ENCODE results near the gene PHF5A. TPM values are rescaled to one million over a fixed set of nuclear protein-coding genes. Genes with fewer than 3 reads are reported as not detected.
A peak's percentile ranks its signal among the peaks of the same experiment; 100 is the strongest.
"Not testable (repeated sequence)": the region's sequence is repeated elsewhere in the genome, so short reads cannot be mapped to it uniquely, and the experiment has no call there.

PHF5A gene
- total and polyA plus RNA-seq, 2 experiments from 2014 or later: 13.1 to 41.9 TPM

- Histone ChIP-seq H3K4me2 (ENCODE audit: unreplicated experiment) (no peak overlapping the region), H4K20me1 (ENCODE audit: insufficient read depth) (peaks cover 11% of the 10 kb centered on the region), H3K9me2 (ENCODE audit: insufficient read depth) (no peaks in the 10 kb centered on the region), H3K27ac (no peak overlapping the region), H3K36me3 (ENCODE audit: low read depth) (peaks cover 17% of the 10 kb centered on the region), H3K27me3 (replicated peaks; ENCODE audit: insufficient read depth) (no peaks in the 10 kb centered on the region), H3K9ac (no peak overlapping the region), H3K4me1 (ENCODE audit: insufficient read depth) (peaks cover 8% of the 10 kb centered on the region), H3K4me3 (no peak overlapping the region), H3K9me3 (ENCODE audit: low read depth) (no peaks in the 10 kb centered on the region), H3F3A (ENCODE audit: insufficient read depth) (peaks cover 47% of the 10 kb centered on the region), H3K79me2 (ENCODE audit: insufficient read depth) (peaks cover 98% of the 10 kb centered on the region), H2AFZ (no peak overlapping the region)
- no peak for DNase-seq
- TF ChIP-seq EZH2phosphoT487 (IDR thresholded peaks at IDR 0.05; ENCODE audit: insufficient read depth, low read depth): no peak
- no peak for TF ChIP-seq EZH2 (IDR thresholded peaks at IDR 0.05; ENCODE audit: insufficient read depth, poor library complexity, severe bottlenecking)
- WGBS, 2 experiments (ENCODE audit: low coverage in 1 of 2, low lambda C conversion rate in 2 of 2, missing lambda C conversion rate in 2 of 2): 90 to 91% methylated on average over 7 of the region's 7 CpGs
- in situ Hi-C loops (cut with MboI): no loop called here
Observed at GRCh38 chr22:41437198-41437597, 31.3 kb downstream of the PHF5A start.

- in situ Hi-C loops (cut with MboI): no loop called here
- DNase-seq: no peak
- Histone ChIP-seq H3K36me3 (ENCODE audit: low read depth) (peaks cover 17% of the 10 kb centered on the region), H3K27me3 (replicated peaks; ENCODE audit: insufficient read depth) (no peaks in the 10 kb centered on the region), H3F3A (ENCODE audit: insufficient read depth) (peaks cover 51% of the 10 kb centered on the region), H3K9me2 (ENCODE audit: insufficient read depth) (no peaks in the 10 kb centered on the region), H3K79me2 (ENCODE audit: insufficient read depth) (peaks cover 92% of the 10 kb centered on the region), H3K4me1 (ENCODE audit: insufficient read depth) (peaks cover 3% of the 10 kb centered on the region; the same call in 1 of the 2 replicates), H3K4me2 (ENCODE audit: unreplicated experiment) (no peak overlapping the region), H3K27ac (no peak overlapping the region), H3K4me3 (no peak overlapping the region), H3K9me3 (ENCODE audit: low read depth) (no peaks in the 10 kb centered on the region), H2AFZ (no peak overlapping the region), H3K9ac (no peak overlapping the region), H4K20me1 (ENCODE audit: insufficient read depth) (peaks cover 5% of the 10 kb centered on the region; the same call in 1 of the 2 replicates)
- no peak for TF ChIP-seq EZH2 (IDR thresholded peaks at IDR 0.05; ENCODE audit: insufficient read depth, poor library complexity, severe bottlenecking)
- no peak for TF ChIP-seq EZH2phosphoT487 (IDR thresholded peaks at IDR 0.05; ENCODE audit: insufficient read depth, low read depth)
- 84 to 85% methylated on average over 20 to 23 of the region's 23 CpGs for WGBS, 2 experiments (ENCODE audit: low coverage in 1 of 2, low lambda C conversion rate in 2 of 2, missing lambda C conversion rate in 2 of 2)
Observed at GRCh38 chr22:41436322-41437113, 32.0 kb downstream of the PHF5A start.

GRCh38 chr22:41435560-41435959 lies 32.9 kb downstream of the PHF5A start:
- no peak for DNase-seq
- WGBS, 2 experiments (ENCODE audit: low coverage in 1 of 2, low lambda C conversion rate in 2 of 2, missing lambda C conversion rate in 2 of 2): 69 to 78% methylated on average over 4 of the region's 4 CpGs
- Histone ChIP-seq H3K36me3 (ENCODE audit: low read depth) (peaks cover 17% of the 10 kb centered on the region), H3F3A (ENCODE audit: insufficient read depth) (peaks cover 53% of the 10 kb centered on the region), H3K9ac (no peak overlapping the region), H3K27ac (no peak overlapping the region), H3K4me2 (ENCODE audit: unreplicated experiment) (no peak overlapping the region), H3K4me3 (no peak overlapping the region), H3K4me1 (ENCODE audit: insufficient read depth) (peaks cover 3% of the 10 kb centered on the region; the same call in 1 of the 2 replicates), H3K79me2 (ENCODE audit: insufficient read depth) (peaks cover 82% of the 10 kb centered on the region), H3K9me2 (ENCODE audit: insufficient read depth) (no peaks in the 10 kb centered on the region), H3K27me3 (replicated peaks; ENCODE audit: insufficient read depth) (no peaks in the 10 kb centered on the region), H2AFZ (no peak overlapping the region), H4K20me1 (ENCODE audit: insufficient read depth) (peaks cover 3% of the 10 kb centered on the region; the same call in 1 of the 2 replicates), H3K9me3 (ENCODE audit: low read depth) (no peaks in the 10 kb centered on the region)
- TF ChIP-seq EZH2 (IDR thresholded peaks at IDR 0.05; ENCODE audit: insufficient read depth, poor library complexity, severe bottlenecking) (no peak), EZH2phosphoT487 (IDR thresholded peaks at IDR 0.05; ENCODE audit: insufficient read depth, low read depth) (no peak)
- in situ Hi-C loops (cut with MboI): no loop called here

- H2AFZ ChIP-seq; in situ Hi-C loops (cut with MboI); H4K20me1 ChIP-seq (ENCODE audit: insufficient read depth); H3K9ac ChIP-seq; H3K4me2 ChIP-seq (ENCODE audit: unreplicated experiment); H3K9me3 ChIP-seq (ENCODE audit: low read depth); H3K4me3 ChIP-seq; H3K9me2 ChIP-seq (ENCODE audit: insufficient read depth); DNase-seq; H3K4me1 ChIP-seq (ENCODE audit: insufficient read depth); H3K27me3 ChIP-seq (replicated peaks; ENCODE audit: insufficient read depth); H3K27ac ChIP-seq: not testable (repeated sequence)
- Histone ChIP-seq H3K79me2 (ENCODE audit: insufficient read depth) (peaks cover 71% of the 10 kb centered on the region), H3F3A (ENCODE audit: insufficient read depth) (peaks cover 61% of the 10 kb centered on the region), H3K36me3 (ENCODE audit: low read depth) (peaks cover 17% of the 10 kb centered on the region)
- 74 to 79% methylated on average over 5 of the region's 5 CpGs for WGBS, 2 experiments (ENCODE audit: low coverage in 1 of 2, low lambda C conversion rate in 2 of 2, missing lambda C conversion rate in 2 of 2)
Observed at GRCh38 chr22:41434361-41435003, 34.0 kb downstream of the PHF5A start.

- H3K27ac ChIP-seq; H3K27me3 ChIP-seq (replicated peaks; ENCODE audit: insufficient read depth); H3K4me2 ChIP-seq (ENCODE audit: unreplicated experiment); H4K20me1 ChIP-seq (ENCODE audit: insufficient read depth); H2AFZ ChIP-seq; H3K4me1 ChIP-seq (ENCODE audit: insufficient read depth); H3K9me2 ChIP-seq (ENCODE audit: insufficient read depth); H3K9me3 ChIP-seq (ENCODE audit: low read depth); in situ Hi-C loops (cut with MboI); H3K9ac ChIP-seq; H3K4me3 ChIP-seq: not testable (repeated sequence)
- Histone ChIP-seq H3K36me3 (ENCODE audit: low read depth) (peaks cover 17% of the 10 kb centered on the region), H3K79me2 (ENCODE audit: insufficient read depth) (peaks cover 61% of the 10 kb centered on the region), H3F3A (ENCODE audit: insufficient read depth) (peaks cover 61% of the 10 kb centered on the region)
- DNase-seq: peak; percentile 9
- WGBS, 2 experiments (ENCODE audit: low coverage in 1 of 2, low lambda C conversion rate in 2 of 2, missing lambda C conversion rate in 2 of 2): 92 to 100% methylated on average over 1 of the region's 1 CpG
Observed at GRCh38 chr22:41433480-41433879, 35.0 kb downstream of the PHF5A start.
